Hippocampal formation (tissue), 2 donors: ENCODE measurements around the gene DEPDC1B.
"Not testable (repeated sequence)": the region's sequence is repeated elsewhere in the genome, so short reads cannot be mapped to it uniquely, and the experiment has no call there.

Source experiments
- DNase-seq, 2 donors: peaks; one replicate each; lab custom pipeline; 2025; lab: John Stamatoyannopoulos, UW

The DEPDC1B gene

DNA sequence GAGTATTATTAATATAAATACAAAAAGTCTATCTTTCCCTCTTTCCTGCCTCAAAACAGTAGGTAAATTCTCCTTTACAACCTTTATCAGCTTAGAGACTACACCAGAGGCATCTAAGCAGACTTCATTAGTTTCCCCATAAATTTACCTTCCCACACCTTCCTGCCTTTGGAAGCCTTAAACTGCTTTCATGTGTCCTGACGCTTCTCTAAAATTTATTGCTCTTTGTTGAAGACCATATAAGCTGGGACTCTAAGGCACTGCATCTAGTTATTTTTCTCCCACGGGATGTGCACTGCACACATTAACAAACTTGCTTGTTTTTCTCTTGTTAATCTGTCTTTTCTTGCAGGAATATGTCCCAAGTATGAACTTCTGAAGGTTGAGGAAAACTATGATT lies 51.8 kb downstream of the DEPDC1B start:
- no peak for DNase-seq

DNA sequence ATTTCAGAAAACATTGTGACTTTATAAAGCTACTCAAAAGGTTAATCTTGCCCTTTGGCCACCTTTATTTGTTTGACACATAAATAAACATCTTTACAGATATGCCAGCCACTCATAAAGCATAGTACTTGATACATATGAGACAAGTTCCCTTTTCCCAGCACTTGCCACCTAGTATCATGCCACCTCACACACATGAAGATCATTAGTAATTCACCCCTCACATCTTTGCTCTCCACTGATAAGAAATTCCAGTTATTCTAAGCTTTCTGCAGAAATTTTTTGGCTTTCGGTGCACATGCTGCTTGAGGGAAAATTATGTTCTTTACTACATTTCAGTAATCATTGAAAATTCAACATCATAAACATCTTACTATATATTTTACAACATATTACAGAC lies 59.1 kb downstream of the DEPDC1B start:
- DNase-seq, result no peak

DNA sequence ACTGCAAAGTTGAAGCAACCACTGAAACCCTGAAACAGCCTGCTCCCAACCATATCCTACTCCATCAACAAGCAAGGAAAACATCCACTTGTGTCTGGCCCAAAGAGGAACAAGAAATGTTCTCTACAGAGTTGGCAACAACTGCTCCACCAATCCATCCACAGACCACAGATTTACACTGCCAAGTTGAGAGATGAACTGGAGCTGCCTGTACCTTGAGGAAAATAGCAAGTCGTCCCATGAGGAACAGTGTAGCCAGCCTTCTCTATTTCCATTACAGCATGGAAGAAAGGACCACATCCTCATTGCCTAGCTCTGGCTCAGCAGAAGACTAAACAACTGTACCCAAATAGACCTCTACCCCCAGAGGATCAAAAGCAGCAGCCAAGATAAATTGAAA lies 60.4 kb downstream of the DEPDC1B start:
- DNase-seq, result no peak

DNA sequence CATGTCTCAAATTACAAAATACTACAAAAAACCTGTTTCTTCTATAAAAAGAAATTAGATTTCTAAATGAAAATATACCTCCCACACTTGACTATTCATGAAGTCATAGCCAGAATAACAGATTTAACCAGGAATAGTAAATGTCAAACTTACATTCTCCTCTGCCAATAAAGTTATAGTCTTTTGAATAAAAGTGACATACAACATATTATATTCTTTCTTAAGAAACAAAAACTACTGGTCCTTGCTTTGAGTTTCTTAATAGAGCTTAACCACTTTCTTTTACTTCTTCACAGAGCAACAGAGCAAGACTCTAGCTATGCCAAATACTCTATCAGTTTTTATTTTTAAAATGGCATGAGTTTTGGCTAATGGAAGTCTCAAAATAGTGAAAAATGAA lies 61.7 kb downstream of the DEPDC1B start:
- DNase-seq, result no peak

DNA sequence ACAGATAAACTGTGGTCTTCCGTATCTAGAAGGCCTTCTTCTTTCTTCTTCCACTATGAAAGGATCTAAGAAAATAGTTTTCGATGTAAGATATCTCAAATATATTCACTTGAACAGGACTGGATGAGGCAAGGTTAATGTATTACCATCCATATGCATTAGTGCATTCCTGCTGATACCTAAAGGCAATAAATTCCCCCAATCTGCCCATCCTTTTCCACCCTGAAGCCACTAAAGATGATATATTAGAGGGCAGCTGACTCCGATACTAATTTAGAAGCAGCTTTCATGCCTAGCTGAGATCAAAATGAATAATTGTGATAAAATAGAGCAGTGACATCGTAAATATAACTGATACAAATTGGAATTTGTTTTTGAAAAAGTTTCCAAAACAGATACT lies 63.3 kb downstream of the DEPDC1B start:
- DNase-seq, result no peak

DNA sequence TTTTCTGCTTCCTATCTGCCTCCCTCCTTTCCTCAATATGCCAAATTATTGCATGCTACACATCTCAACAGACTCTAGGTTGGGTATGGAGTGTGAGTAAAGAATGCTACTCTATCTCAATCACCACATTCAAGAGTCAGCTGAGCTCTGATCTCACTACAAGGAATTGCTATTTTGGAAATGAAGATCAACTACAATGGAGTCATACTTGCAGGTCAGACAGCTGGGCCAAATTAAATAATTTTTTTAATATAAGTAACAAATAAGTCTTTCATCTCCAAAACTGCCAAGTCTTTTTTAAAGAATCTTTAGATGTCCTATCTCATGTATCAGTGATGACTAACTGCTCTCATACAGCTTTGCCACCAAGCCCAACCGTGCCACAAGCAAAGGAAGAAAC lies 64.0 kb downstream of the DEPDC1B start:
- no peak for DNase-seq

DNA sequence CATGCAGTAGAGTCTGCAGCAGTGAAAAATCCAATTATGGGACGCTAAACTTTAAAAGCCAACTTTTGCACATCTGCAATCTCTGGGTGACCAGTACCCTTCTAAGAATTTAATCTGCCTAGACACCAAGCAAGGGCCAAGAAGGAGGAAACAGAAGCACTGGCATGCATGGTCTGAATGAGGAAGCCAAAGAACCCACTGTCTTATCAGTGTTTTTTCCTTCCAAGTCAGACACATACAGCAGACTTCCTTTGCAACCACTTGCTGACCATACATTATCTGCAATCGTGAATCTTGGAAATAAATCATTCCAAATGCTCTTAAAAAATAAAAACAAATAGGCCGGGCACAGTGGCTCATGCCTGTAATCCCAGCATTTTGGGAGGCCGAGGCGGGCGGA lies 65.9 kb downstream of the DEPDC1B start:
- no peak for DNase-seq

DNA sequence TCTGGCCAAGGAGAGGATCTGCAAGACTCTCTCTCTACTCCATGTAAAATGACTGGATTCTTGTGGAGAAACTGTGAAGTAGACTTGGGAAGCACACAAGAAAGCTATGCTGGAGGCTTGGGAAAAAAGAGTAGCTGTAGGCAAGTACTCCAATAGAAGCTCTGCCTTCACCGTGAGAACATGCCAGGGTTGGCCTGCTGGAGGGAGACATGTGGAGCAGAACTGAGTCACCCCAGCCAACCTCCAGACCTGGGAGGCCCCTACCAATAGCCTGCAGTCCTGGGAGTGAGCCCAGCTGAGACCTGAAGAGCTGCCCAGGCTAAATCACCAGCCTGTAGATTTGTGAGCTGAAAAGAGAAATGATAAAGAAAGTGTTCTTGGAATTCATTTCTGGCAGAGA lies 66.6 kb downstream of the DEPDC1B start:
- DNase-seq, result no peak

DNA sequence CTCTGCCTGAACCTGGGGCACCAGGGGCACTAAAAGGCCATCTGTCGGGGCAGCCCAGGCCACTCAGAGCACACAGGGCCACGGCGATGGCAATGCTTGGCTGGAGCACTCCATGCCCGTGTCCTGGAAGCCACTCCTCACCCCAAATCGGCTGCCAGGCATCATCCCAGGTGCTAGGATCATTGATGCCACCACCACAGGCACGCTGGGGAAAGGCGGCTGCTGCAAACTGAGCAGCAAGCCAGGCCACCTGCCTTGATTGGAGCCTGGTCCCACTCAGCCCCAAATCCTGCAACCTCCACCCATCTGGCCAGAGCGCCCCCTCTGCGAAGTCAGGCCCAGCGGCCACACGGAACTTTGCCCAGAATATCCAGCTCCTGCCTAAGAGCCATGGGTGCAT lies 67.8 kb downstream of the DEPDC1B start:
- DNase-seq, result no peak

DNA sequence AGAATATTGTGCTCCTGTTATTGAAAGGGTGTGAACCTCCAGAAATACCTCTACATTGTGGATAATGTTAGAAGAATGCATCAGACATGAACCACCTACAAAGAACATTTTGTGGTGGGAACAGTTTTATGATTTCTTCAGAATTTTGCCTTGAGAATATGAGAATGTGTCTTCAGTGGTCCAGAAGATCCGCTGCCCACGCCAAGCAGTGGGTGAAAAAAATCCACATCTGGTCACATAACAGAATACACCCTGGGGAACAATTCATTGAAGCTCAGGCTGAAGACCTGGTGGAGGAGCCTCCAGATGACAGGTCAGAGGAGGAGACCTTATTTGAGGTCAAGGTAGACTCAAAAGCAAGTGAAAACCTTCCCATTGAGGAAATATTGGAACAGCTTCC lies 69.1 kb downstream of the DEPDC1B start:
- no peak for DNase-seq

DNA sequence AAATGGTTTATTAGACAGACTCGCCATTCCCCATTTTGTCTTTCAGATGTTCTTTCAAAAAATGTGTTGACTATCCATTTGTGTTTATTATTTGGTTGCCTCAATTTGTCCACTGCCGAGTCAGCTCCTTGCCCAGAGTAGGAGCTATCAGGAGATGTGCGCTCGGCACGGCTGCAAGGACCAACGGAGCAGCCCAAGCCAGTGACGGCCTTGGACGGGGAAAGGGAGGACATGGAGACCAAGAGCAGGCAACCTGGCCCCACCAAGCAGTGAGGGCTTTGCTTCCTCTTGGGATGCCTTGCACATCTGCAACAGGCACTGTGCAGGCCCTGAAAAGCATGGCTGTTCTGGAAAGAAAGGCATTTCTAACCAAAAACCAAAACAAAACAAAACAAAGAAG lies 69.8 kb downstream of the DEPDC1B start:
- DNase-seq, result no peak

DNA sequence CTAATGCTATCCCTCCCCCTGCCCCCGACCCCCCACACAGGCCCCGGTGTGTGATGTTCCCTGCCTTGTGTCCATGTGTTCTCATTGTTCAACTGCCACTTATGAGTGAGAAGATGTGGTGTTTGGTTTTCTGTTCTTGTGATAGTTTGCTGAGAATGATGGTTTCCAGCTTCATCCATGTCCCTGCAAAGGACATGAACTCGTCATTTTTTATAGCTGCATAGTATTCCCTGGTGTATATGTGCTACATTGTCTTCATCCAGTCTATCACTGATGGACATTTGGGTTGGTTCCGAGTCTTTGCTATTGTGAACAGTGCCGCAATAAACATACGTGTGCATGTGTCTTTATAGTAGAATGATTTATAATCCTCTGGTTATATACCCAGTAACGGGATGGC lies 75.1 kb downstream of the DEPDC1B start:
- DNase-seq, result not testable (repeated sequence)

DNA sequence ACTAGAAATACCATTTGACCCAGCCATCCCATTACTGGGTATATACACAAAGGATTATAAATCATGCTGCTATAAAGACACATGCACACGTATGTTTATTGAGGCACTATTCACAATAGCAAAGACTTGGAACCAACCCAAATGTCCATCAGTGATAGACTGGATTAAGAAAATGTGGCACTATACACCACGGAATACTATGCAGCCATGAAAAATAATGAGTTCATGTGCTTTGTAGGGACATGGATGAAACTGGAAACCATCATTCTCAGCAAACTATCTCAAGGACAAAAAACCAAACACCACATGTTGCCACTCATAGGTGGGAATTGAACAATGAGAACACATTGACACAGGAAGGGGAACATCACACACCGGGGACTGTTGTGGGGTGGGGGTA lies 79.2 kb downstream of the DEPDC1B start:
- not testable (repeated sequence) for DNase-seq

DNA sequence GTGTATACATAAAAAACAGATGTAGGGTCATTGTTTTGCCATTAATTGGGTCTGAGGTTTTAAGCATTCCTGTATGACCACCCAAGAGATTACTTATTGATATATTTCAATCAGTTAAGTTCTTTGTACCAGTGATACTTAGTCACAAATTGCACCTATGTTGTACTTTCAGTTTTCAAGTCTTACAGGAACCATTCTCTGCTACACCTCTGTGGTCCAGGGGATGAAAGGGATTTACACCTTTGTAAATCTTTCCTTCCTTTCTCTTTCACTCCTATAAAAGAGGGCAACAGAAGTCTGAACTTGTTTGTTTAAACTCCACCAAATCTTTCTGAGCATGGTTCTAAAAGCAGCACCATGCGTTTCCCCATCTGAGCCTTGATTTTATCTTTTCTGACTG lies 86.1 kb downstream of the DEPDC1B start:
- no peak for DNase-seq

DNA sequence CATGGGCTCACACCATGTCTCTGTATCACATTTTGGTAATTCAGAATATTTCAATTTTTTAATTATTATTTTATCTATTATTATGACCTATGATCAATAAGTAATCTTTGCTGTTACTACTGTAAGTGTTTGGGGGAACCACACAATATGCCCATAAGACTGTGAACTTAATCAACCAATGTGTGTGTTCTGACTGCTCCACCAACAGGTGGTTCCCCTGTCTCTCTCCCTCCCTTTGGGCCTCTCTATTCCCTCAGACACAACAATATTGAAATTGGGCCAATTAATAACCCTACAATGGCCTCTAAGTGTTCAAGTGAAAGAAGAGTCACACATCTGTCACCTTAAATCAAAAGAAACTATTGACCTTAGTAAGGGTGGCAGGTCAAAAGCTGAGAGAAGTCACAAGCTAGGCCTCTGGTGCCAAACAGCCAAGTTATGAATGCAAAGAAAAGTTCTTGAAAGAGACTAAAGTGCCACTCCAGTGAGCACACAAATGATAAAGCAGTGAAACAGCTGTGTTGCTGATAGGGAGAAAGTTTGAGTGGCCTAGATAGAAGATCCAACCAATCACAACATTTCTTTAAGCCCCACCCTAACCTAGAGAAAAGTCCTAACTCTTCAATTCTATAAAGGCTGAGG lies 88.7 kb downstream of the DEPDC1B start:
- DNase-seq, result no peak

DNA sequence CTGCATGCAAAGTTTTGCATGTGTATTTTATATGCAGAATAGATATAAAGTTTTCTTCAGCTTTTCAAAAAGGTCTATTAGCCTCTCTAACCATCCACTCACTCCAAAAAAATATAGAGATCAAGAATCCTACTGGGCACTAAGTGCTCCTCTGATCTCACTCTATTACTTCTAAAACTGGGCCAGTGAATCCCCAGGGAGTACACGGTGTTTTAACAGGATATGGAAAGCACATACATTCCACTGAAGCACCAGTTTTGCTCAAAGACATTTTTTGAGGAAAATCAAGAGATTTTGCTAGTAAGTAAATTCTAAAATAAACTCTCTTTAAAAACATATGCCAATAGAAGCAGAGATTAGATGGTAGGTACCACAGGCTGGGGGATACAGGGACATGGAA lies 95.2 kb downstream of the DEPDC1B start:
- DNase-seq, result no peak

DNA sequence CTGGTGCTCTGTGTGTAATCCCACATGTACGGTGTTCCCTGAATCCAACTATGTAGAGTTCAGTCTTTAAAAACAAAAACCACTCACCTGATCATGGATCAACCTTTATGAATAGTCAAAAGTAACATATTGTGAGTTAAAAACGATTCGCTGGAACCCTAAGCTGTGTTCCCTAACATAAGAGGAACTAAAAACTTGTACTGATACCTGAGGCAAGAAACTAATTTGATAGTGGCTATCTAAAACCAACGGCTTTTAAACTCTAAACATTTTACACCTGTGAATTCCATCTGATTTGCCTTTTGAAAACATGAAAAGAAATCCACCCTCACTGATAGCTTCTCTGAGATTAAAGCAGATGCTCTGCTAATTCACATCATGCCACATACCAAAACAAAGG lies 101.5 kb downstream of the DEPDC1B start:
- no peak for DNase-seq

DNA sequence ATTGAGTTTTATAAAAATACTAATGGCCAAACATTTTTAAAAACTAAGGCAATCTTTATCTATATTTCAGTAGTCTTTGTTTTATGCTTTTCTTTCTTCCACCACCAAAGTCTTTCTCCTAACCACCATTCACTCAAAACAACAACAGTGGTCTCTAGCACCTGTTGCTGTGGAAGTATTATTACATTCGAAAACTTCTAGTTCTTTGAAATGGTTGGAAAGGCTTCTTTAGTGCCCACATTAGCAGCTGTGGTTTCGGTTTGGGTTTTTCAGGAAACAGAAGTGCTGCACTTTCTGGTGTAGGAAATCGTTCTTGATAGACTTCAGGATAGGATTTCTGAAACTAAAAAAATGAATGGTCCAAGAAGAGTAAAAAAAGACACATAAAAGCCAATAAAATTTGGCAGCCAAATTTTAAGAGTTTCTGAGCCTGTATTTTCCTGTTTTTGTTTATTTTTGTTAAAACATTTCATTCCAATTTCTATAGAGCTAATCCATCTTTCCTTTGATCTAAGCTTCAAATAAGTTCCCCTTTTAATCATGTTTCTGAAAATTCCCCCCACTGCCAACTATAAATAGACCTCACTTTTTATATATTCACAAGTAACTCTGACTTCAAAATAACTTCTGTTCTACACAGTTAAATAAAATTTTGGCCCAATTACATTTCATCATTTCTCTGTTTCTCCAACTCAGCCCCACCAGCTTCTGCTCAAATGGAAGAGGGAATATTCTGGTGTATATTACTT lies 102.2 kb downstream of the DEPDC1B start:
- peak in 1 of 2 donors; percentile 7 for DNase-seq

DNA sequence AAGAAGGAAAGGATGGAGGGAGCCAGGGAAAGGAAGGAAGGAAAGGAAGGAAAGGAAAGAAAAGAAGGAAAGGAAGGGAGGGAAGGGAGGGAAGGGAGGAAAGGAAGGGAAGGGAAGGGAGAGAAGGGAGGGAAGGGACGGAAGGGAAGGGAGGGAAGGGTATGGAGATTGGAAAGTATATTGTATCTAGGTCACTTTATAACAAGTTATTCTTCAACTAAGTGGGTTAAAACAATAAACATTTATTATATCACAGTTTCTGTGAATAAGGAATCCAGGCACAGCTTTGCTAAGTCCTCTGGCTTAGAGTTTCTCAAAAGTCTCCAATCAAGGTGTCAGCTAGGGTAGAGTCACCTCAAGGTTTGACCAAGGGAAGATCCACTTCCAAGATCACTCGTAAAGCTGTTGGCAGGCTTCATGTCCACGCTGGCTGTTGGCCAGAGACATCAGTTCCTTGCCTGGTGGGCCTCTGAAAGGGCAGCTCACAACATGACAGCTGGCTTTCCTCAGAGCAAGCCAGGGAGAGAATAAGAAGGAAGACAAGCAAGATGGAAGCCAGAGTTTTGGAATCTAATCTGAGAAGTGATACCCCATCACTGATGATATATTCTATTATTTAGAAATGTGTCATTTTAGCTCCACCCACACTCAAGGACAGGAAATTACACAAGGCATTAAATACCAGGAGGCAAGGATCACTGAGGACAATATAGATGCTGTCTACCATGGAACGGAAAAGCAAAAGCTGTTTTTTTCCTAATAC lies 105.1 kb downstream of the DEPDC1B start:
- DNase-seq, result no peak

DNA sequence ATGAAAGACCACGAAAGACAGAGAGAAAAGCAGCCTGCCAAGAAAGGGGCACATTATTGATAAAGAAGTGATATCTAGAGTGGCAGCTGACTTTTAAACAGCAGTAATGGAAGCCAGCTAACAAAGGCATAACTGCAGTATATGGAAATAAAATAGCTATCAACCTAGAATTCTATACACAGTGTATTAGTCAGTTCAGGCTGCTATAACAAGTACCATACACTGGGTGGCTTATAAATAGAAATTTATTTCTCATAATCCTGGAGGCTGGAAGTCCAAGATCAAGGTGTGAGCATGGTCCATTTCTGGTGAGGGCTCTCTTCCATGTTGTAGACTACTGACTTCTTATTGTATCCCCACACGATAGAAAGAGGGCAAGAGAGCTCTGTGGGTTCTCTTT lies 109.8 kb downstream of the DEPDC1B start:
- no peak for DNase-seq

DNA sequence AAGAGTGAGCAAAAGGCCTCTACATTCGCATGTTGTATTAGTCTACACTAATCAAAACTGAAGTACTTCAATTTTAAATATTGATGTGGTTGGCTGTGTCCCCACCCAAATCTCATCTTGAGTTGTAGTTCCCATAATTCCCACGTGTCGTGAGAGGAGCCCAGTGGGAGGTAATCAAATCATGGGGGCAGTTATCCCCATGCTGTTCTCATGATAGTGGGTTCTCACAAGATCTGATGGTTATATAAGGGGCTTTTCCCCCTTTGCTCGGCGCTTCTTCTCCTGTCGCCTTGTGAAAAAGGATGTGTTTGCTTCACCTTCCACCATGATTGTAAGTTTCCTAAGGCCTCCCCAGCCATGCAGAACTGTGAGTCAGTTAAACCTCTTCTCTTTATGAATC lies 112.7 kb downstream of the DEPDC1B start:
- DNase-seq, result not testable (repeated sequence)

DNA sequence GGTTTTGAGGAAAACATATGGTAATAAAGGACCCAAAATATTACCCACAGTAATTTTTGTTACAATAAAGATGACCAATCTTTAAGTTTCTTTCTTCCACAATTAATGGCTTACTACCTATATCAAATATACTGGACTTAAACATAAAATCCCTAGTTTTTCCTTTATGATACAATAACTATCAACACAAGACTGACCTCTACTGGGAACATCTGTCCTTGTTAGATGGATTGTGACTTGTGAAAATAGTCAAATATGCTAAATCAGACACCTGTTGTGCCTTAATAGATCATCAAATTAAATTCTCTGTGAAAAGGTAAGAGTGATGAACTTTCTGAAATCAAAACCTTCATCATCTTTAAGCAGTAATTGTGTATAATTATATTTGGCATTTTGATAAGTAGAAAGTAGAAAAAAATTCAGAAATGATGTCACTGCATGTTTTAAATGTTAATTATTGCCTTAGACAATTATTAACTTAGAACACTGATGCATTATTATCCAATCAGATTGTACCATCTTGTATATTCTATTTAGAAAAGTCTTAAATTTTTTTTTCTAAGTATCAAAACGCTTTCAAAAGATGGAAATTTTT lies 113.6 kb downstream of the DEPDC1B start:
- peak in 1 of 2 donors; percentile 41 for DNase-seq

DNA sequence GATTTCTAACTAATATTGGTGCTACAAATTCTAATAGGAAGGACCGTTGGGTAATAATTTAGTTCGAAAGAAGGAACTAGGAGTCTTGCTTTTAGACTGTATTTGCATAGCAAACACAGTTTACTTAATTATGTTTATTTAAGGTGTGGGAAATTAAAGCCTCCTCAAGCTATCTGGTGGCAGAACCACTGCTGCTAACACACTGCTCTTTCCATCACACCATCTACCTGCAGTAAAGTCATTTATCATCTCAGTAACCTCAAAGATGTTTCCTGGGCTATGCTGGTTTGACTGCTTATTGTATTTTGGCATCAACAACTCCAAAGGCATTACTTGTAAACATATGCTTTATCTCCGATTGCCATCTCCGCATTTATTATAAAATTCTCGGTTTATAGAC lies 114.3 kb downstream of the DEPDC1B start:
- no peak for DNase-seq
